Right ventricle myocardium inferior (tissue), 1 donor: Measurements from ENCODE around the gene ASTN2. TPM values are rescaled to one million over a fixed set of nuclear protein-coding genes. Genes with fewer than 3 reads are reported as not detected.

Experiments
- ATAC-seq: fragments of 200-7000 bp; cut with Tn5 transposase; one replicate; pipeline ENCODE4 v1.9.1; 2020; ENCODE audit warnings: mild to moderate bottlenecking, moderate library complexity
- DNase-seq: peaks from one replicate; pipeline ENCODE4 v3.0.0; 2021; ENCODE audit errors: missing footprints
- intact Hi-C: fragments of 100-400 bp; cut with DNase I; formaldehyde crosslinking; loops from one replicate; pipeline ENCODE4 v1.11.0; 2022
- total RNA-seq: library from RNA; stranded (reverse); fragmentation: NEBNext Ultra II Directional; extraction: Animal tissue kit (Norgen Biotek cat#: 25700); gene quantifications from one replicate; pipeline ENCODE4 v1.2.1, GENCODE V29; 2021
- donor health status: DM: no; HTN: yes; CAD: no; lungs with severe emphysema.

The ASTN2 gene
- total RNA-seq, 1 donor from 2014 or later: 8.3 TPM

- DNase-seq: no peak
- intact Hi-C loops: no loop called here
- no peak for ATAC-seq
Measured at GRCh38 chr9:117013440-117013995, 401.3 kb downstream of the ASTN2 start.

DNA sequence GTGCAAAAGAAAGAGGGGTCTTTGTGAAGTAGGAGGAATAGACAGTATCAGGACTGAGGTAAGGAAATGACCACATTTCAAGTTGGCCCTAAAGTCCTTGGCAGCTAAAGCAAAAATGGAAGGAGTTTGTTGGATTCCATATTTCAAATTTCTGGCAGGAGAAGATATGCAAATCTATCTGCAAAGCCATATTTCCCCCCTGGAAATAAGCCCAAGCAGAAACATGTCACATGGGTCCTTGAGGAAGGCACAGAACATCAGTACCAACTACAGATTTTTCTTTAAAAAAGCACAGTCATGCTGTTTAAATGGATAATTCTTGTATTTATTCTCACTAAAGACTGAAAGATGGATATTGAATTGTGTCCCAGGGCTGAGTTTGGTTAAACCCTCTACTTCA, 404.8 kb downstream of the ASTN2 start:
- DNase-seq (no peak), ATAC-seq (no peak)
- intact Hi-C loops: no loop called here

DNA sequence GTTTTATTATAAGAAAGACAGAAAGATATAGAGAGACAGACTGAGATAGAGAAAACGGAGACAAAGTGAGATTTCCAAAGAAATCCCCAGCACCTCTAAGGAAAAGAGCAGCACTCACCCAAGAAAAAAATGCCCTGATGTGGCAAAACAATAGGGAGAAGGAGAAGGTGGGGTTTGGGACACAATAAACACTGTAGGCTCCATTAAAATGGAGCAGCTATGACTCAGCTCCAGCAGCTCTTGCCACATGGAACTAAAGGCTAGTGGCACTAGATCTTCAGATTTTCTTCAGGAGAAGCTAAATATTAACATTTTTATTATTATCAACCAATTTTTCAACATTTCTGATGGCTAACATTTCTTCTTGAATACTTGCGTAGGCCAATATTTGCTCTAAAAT, 406.0 kb downstream of the ASTN2 start:
- no peak for ATAC-seq
- intact Hi-C loops: no loop called here

GRCh38 chr9:117008461-117008860, 406.4 kb downstream of the ASTN2 start:
- intact Hi-C loops: no loop called here
- ATAC-seq (no peak), DNase-seq (no peak)

More for the DNA sequence above, 406.0 kb downstream of the ASTN2 start:
- DNase-seq: no peak

DNA sequence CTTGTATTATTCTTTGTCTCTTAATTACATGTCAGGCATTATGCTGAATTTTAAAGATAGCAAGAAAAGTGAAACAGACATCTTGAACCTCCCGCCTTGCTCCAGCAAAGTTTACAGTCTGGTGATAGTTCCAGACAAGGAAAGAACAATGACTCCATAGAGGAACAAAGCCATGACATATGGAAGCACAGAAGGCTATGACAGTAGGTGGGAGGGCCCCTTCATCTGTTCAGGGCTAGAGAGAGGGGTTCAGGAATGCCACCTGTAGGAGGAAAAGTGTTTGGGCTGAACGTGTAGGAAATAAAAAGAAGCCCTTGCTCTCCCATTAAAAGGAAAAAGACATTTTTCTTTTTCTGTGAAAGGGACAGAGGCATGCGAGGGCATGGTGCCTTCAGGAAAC, 412.2 kb downstream of the ASTN2 start:
- no peak for DNase-seq
- no peak for ATAC-seq
- intact Hi-C loops: no loop called here

- intact Hi-C loops: no loop called here
- DNase-seq (no peak), ATAC-seq (no peak)
Measured at GRCh38 chr9:117000834-117001233, 414.0 kb downstream of the ASTN2 start.

DNA sequence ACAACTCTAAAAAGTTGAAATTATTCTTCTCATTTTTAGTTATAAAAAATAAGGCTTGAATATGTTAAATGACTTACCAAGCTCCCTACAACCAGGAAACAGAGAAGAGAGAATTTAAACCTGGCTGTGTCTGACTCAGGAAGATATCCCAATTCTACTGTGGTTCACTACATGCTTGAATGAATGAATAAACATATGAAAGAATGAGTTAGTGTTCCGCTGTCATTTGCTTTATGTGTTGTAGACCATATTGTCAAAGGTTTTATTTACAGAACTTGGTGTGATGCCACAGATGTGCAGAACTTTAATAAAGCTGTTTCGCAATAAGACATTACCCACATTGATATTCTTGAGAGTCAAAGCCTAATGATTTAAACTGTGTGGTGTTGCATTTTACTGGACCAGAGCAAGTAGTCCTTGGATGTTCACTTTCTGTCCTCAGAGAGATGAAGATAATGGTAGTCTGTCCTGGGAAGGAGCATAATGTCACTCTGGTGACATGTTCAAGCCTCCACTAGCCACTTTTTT, 414.6 kb downstream of the ASTN2 start:
- ATAC-seq (no peak), DNase-seq (no peak)
- intact Hi-C loops: no loop called here

- intact Hi-C loops: no loop called here
- DNase-seq (no peak), ATAC-seq (no peak)
Measured at GRCh38 chr9:116998305-116998704, 416.6 kb downstream of the ASTN2 start.

- intact Hi-C loops: no loop called here
- ATAC-seq: no peak
- DNase-seq: no peak
Measured at GRCh38 chr9:116992865-116993264, 422.0 kb downstream of the ASTN2 start.

DNA sequence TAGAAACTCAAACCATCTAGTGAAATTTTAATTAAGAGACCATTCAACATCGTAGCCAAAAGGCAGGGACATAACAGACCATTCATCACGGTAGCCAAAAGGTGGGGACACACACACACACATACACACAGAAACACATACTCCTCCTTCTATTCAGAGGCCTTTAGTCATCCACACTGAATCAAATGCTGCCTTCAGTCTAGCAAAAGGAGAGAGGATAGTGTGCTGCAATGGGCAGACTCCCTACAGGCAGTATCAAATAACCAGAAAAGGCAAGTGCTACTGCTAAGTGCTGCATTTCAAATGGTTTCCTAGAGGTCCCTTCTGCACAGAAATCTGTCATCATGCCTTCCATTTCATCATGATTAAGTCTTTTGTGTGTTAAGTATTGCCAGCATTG, 423.8 kb downstream of the ASTN2 start:
- intact Hi-C loops: no loop called here
- DNase-seq (no peak), ATAC-seq (no peak)

- DNase-seq: no peak
- no peak for ATAC-seq
- intact Hi-C loops: no loop called here
Measured at GRCh38 chr9:116990592-116990991, 424.3 kb downstream of the ASTN2 start.

- no peak for ATAC-seq
Measured at GRCh38 chr9:116987721-116988485, 427.0 kb downstream of the ASTN2 start.

GRCh38 chr9:116986015-116986414, 428.8 kb downstream of the ASTN2 start:
- intact Hi-C loops: no loop called here
- ATAC-seq (no peak), DNase-seq (no peak)

More at GRCh38 chr9:116987721-116988485, 427.0 kb downstream of the ASTN2 start:
- DNase-seq: no peak
- intact Hi-C loops: no loop called here

DNA sequence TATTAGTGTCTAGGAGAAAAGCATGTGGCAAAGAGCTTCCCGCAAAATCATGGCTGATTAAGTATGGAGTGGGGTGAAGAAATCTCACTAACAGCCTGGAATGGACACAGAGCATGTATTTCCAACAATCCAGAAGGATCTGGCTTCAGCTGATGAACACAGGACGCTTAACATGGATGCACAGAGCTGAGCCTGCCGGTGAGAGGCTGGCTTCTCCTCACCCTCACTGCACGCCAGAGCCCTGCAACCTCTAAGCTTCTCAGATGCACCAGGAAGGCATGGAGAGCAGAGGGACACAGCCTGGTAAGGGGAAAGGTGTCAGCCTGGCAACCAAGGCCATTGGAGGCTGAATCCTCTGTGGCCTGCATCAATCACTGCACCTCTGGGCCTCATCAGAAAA, 429.3 kb downstream of the ASTN2 start:
- intact Hi-C loops: no loop called here
- ATAC-seq: no peak
- no peak for DNase-seq

DNA sequence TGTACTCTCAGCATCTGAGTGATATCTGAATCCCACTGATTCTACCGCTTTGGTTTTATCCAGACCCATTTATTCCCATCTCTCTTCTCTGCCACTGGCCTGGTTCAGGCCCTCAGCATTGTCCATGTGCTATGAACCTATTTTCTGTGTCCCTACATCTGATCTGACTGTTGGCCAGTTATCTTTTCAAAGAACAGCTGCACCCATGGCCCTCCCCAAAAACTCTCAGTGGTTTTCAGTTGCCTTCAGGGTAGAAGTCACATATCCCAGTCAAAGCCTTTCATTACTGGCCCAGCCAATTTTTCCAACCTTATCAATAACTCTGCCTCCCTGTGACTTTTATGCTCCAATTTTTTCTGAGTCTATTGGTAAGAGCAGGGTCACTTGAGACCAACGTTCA, 430.7 kb downstream of the ASTN2 start:
- no peak for ATAC-seq
- no peak for DNase-seq
- intact Hi-C loops: no loop called here

GRCh38 chr9:116980582-116981120, 434.2 kb downstream of the ASTN2 start:
- intact Hi-C loops: no loop called here
- no peak for ATAC-seq
- no peak for DNase-seq

- no peak for DNase-seq
- ATAC-seq: no peak
- intact Hi-C loops: no loop called here
Measured at GRCh38 chr9:116979456-116979855, 435.4 kb downstream of the ASTN2 start.

DNA sequence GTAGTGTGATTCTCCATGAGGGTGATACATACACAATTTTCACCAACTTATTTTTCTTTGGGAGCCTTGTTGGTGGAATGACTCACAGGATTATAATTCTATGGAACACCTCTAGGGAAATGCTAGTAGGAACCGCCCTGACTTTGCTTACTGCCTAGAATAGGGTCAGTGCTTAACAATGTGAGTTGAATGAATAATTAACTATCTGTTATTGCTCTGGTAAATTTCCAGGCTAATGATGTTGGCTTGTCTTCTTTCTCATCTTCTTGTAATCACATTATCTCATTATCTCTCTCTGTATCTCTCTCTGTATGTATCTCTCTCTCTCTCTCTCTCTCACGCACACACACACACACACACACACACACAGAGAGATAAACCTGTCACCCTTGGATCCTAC, 436.7 kb downstream of the ASTN2 start:
- ATAC-seq (no peak), DNase-seq (no peak)
- intact Hi-C loops: no loop called here

DNA sequence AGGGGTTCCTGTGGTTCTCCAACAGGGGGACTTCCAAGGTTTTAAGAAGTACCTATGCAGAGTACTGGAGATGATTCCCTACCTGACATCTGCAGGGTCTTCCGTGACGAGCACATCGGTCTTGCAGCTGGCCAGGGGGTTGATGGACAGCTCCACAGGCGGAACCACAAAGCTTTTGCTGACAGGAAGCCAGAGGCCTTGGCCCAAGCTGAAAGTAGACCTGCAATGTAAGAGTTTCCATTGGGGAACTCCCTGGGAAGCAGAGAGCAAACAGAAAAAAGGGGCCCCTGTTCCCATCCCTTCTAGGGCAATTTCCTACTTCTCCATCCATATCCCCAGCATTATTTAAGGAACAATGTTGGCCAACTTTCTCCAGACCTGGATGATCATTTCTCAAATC, 439.7 kb downstream of the ASTN2 start:
- intact Hi-C loops: no loop called here
- DNase-seq (no peak), ATAC-seq (no peak)

GRCh38 chr9:116966199-116966598, 448.7 kb downstream of the ASTN2 start:
- ATAC-seq (no peak), DNase-seq (no peak)
- intact Hi-C loops: no loop called here
